Suppressor macrophage treated with lipopolysaccharide for 1 hour (primary cell): ENCODE data around the gene APOO.

Source experiments
- DNase-seq, 3 donors: peaks; one replicate each; pipeline ENCODE4 v3.0.0-alpha.2; 2020 to 2022

The APOO gene

DNA sequence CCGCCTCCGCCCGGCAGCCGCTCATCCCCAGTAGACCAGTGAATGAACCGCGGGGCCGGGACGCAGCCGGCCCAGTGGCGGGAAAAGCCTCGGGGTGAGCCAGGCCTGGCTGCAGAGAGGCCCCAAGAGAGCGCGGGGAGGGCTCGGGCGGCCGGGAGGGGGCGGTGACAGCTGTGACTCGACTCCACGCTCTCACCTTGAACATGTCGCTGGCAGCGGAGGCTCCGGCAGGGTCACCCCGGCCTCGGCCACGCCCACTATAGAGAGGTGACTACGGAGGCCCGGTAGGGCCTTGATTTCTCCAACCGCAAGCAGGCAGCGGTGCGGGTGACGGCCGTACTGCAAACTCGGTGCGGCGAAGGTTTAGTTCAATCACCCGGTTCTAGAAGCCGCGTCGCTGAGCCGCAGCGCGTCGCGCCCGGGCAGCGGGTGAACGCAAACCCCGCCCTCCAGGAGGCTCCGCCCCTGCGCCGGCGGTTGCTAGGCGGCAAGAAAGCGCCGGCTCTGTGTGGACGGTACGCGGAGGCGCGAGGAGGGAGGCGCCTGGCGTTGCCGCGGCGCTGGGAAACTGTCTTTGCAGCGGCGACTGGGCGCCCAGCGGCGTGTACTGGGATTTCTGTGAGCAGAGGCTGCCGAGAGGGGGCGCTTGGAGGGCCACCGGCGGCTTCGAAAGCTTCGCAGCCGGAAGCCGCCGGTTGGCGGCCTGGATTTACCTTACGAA is at the start of gene APOO, which contains the start of gene CXorf58:
APOO (minus strand) TSS at position 441 of the 721 bp plus-strand sequence; CDS start at position 205, 236 bp downstream.
CXorf58 (plus strand) TSS at position 509 of the 721 bp plus-strand sequence. CDS start 2,297 bp downstream, outside the sequence.
- DNase-seq = peak; percentile 94 to 95 (median 94)

DNA sequence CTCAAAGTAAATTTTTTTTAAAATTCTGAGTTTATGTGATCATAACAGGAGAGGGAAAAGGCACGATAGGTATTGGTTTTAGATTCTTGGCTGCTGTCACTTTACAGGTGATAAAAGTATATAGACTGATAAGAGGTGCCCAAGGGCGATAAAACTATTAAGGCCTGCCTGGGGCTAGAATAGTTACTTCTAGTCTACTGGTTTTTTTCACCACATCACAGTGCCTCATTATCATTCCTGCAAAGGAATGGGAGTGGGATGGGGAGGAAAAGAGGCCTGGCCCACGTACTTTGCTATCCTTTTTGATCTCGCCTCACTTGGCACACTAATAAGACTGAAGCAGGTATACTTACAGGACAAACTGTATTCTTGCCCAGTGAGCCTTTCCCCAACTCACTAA is 46.7 kb upstream of the APOO start:
- DNase-seq = no peak

DNA sequence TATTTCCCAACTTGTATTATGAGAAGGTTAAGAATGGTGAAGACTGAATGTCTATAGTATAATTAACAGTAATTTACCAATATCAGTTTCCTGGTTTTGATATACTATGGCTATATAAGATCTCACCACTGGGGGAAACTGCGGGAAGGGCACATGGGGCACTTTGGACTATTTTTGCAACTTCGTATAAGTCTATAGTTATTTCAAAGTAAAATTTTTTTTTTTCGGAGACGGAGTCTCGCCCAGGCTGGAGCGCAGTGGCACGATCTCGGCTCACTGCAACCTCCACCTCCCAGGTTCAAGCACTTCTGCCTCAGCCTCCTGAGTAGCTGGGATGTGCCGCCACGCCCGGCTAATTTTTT is 46.2 kb upstream of the APOO start:
- DNase-seq = peak in 1 of 3 donors; percentile 7

DNA sequence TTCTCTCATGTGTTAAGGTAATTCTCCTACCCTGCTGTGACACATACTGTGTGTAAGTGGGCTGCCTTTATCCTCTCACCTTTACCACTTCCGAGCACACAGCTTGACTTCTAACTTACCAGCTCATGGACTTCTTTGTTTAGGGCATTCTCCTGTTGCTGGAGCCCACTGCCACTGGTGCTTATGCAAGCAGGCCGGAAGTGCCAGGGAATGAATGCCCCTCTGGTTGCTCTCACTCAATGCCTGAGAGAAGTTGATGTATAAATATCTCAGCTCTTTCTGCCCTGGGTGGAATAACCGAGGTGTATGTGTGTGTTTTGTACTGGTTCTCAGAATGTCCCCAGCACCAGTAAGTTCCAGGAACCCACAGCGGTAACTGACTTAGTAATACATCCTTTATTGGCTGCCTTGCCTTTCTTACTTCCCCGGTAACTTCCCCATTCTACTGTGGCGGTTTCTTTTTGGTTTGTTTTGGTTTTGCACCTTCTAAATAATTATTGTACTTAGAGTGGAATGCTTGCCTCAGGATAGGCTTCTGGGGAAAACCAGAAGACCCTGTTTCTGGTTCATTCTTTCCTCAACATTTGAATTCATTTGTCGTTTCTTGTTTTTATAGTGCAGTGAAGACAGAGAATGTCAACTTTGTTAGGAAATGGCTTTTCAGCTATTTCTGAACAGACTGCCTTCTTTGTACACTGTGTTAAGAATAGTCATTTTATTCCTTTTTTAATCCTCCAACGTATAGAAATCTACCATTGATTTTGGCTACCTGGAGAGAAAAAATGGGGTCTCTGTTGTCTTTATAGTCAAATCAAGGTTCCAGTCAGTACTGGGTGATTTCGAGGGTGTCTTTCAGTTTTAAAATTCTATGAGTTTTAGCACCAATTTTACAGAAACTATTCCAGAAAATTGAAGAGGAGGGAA is 45.5 kb upstream of the APOO start:
- peak; percentile 32 to 64 (median 48) for DNase-seq

DNA sequence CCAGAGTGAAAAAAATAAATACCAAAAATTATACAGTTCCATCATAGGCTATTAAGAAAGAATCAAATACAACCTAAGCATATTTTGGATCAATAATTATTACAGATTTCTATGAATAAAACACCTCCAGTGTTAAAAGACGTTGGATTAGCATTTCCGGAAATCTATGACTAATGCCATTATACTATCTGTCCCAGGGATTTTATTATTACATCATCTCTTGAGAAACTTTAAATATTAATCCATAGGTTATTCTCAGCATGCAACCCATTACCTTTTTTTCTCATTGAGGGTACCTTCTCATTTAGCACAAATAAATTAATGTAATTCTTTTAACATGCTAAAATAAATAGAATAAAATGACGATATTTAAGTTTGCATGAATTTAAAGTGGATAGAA is 44.7 kb upstream of the APOO start:
- DNase-seq = peak in 2 of 3 donors; percentile 11 to 22

DNA sequence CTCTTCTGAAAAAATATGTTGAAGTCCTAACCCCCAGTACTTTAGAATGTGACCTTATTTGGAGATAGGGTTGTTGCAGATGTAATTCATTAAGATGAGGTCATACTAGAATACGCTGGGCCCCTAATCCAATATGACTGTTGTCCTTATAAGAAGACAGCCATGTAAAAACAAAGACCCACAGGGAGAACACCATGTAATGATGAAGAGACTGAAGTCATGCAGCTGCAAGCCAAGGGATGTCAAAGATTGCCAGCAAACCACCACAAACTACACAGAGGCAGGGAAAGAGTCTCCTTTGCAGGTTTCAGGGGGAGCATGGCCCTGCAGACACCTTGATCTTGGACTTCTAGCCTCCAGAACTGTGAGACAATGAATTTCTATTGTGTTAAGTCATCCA is 37.5 kb upstream of the APOO start:
- DNase-seq = no peak

DNA sequence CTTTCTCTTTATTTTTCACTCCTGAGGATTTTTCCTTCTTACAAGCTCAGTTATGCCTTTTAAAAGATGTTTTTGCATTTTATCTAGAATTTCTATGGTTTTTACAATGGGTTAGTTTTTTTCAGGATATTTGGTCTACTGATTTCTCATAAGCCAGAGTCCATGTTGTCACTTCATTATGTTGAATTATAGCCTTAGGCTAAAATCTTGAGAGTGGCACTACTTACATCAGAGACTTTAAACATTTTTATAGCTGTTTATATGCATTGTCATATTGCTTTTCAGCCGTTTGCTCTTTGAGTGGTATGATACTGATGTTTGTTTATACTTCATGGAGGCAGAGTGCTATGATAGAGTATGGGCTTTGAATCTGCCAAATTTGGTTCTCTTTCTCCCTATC is 36.5 kb upstream of the APOO start:
- no peak for DNase-seq

DNA sequence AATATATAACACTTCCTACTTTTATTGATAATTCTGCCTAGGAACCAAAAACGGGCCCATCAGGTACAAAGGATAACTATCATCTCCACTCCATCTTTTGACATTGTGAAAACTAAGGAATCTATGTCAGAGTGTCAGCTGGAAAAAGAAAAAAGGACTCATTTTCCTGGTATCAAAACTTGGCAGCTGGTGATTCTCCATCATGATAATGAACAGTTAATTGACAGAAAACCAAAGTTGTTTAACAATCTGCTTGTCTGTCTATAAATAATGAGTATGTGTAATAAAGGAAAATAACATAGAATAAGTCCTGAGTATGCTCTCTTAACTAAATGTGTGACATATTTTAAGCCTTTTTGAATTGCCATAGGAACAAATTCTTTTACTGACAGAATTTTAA is 31.5 kb upstream of the APOO start:
- no peak for DNase-seq

DNA sequence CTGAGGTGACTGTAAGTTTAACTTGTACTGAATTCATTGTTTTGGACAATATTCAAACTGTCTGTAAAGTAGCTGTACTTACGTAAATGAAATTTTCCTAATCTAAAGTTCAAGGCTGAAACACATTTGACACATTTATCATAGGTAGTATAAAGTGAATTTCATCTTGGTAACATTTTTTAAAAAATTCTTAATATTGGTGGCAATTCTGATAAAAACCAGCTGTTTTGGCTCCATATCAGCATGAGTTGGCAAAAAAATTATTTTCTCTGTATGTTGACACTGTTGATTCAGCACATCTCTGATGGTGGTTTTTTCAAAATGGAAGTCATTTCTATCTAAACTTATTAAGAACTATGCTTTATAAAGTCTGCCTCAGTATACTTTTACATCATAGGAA is 31.0 kb upstream of the APOO start:
- no peak for DNase-seq

DNA sequence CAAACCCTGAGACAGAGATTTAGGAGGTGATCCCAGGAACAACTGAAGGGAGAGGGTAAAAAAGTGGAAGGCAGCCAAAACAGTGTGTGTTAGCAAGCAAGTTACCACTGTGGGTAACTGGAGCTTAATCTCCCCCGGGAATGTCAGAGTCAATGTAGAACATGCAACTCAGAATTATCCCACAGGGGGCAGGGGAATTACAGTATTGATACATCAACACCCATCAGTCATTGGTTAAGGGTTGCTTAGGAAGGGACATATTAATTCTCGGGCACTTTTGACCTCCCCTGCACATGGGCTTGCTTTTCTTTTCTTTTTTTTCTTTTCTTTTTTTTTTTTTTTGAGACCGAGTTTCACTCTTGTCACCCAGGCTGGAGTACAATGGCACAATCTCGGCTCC is 29.4 kb upstream of the APOO start:
- DNase-seq = peak in 1 of 3 donors; percentile 5

DNA sequence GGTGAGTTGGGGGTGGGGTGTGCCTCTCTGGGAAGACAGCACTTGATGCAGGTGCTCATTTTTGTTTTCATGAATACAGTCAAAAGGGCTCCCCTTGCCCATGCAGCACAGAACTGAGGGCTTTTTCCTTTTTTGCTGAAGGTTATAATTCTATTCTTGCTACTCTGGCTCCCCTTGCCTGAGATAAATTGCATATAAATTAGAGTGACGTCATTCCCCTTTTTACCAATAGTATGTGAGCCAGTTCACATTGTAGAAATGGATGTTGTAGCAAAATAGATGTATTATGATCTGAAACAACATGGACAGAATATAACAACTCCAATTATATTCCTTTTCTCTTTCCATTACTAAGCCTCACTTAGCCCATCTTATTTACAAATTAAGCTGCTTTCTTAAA is 28.4 kb upstream of the APOO start:
- no peak for DNase-seq

DNA sequence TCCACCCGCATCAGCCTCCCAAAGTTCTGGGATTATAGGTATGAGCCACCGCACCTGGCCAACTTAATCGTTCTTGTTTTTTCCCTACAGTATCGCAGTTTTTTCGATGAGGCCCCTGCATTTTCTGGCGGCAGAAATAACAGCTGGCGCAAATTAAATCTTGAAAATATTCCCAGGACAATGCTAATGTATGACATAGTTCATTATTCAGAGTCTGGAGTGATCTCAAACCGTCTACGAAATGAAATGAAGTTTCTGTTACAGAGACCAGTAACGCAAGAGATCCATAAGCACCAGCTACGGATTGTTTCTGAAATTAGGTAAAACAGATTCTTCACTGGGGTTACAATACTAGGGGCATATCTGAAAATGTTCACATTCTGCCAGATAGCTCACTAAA is 27.4 kb upstream of the APOO start:
- DNase-seq = no peak

DNA sequence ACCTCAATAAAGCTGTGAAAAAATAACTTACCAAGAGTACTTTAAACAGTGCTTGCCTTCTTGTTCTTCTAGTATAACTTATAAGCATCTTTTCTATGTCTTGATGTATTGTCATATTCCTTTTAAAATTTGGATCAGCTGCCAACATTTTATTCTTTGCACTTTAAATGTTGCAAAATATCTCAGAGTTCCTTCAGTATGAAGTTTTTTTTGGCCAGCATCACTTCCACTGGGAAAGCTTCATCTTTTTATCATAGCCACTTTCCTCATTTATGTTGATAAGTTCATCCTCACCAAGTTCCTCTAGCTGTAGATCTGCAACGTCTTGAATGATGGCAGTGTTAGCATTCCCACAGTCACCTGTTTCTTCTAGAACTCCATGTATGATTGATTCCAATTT is 24.3 kb upstream of the APOO start:
- DNase-seq = no peak

DNA sequence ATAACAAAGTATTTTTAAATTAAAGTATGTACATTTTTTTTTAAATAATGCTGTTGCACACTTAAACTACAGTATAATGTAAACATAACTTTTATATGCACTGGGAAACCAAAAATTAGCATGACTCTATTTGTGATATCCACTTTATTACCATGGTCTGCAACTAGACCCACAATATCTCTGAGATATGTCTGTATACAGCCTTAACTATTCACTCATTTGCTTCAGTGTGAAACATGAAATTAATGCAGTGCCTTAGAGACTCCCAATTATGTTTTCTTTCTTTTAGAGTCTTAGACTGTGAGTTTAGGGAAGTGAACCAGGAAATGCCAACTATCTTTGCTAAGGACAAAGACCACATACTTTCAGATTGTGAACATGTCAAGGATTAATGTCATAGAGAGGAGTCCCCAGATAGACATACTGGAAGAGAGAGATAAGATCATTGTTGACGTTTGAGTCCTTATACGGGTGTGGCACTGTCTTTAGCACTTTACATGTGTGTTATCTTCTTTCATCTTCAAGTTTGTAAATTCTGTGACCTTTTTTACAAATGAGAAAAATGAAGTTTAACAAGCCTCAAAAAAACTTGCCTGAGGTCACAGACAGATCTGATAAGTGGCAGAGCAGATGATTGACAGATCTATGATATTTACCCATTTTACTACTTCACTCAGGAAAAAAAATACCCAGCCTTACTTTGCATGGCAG is 23.3 kb upstream of the APOO start:
- peak in 2 of 3 donors; percentile 19 to 24 for DNase-seq

DNA sequence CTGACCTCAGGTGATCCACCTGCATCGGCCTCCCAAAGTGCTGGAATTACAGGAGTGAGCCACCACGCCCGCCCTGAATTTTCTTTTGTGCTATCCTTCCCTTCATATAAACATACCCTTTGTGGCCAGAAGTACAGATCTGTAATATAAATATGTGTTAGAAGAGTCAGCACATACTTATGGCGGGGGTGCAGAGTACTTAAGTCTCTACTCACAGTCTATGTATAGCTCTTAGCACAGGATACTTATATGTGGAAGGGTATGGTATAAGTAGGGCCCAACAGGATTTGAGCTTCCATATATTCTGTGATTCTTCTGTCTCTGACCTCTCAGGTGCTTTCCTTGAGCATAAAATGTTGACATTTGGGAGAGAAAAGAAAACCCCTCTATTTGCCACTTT is 18.3 kb upstream of the APOO start:
- no peak for DNase-seq

DNA sequence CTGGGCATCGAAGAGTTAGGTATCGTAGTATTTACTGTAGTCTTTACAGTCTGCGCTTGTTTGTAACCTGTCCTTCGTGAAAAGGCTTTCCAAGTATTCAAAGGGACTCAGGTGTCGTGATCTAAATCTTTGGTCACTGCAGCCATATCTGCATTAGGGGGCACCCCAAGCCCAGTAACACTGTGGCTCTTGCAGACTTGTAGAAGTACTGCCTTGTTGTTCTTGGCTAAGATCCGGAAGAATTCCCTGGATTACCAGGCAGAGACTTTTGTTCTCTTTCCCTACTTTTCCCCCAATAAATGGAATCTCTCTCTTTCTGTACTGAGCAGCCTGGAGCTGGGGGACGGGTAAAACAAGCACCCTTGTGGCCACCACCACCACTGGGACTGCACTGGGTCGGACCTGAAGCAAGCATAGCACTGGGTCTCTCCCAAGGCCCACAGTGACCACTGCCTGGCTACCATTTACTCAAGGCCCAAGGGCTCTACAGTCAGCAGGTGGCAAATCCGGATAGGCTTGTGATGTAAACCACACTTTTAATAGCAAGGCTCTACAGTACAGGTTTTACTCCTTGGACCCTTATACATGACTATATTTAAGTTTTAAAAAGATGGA is 12.1 kb upstream of the APOO start:
- no peak for DNase-seq

DNA sequence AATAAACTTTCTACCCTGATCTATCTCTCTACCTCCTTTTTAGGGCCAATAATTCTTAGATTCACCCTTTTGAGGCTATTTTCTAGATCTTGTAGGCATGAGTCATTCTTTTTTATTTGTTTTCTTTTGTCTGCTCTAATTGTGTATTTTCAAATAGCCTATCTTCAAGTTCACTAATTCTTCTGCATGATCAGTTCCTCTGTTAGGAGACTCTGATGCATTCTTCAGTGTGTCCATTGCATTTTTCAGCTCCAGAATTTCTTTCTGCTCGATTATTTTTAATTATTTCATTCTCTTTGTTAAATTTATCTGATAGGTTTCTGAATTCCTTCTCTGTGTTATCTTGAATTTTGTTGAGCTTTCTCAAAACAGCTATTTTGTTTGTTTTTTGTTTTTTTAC is 11.4 kb upstream of the APOO start:
- DNase-seq = no peak

DNA sequence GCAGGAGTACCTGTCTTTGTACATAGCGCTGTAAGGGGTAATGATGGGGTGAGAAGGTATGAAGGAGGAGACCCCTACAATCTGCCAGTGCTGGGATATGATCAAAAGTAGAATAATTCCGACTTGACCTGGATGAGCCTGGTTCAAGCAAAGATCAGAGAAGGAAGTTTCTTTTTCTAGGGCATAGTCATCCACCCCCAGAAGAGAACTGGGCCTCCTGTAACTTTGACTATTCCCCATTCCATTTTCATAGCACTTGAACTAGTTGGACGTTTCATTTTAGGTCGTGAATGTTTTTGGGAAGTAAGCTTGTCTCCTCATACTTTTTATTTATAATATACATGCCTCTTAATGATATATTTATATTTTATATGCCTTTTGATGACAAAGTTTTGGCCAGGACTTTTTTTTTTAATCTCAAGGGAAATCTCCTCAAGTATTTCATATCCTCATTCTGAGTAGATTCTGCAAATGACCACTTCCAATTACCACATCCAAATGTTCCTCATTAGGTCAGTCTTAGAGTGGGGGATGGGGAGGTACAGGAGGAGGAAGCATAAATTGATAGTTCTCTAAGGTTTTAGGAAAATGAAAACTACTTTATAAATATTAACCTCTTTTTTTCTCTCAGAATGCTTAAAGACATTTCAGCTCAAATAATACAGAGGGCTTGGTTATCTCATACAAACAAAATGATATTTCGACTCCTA is 3.5 kb upstream of the APOO start:
- peak; percentile 57 to 75 (median 65) for DNase-seq

DNA sequence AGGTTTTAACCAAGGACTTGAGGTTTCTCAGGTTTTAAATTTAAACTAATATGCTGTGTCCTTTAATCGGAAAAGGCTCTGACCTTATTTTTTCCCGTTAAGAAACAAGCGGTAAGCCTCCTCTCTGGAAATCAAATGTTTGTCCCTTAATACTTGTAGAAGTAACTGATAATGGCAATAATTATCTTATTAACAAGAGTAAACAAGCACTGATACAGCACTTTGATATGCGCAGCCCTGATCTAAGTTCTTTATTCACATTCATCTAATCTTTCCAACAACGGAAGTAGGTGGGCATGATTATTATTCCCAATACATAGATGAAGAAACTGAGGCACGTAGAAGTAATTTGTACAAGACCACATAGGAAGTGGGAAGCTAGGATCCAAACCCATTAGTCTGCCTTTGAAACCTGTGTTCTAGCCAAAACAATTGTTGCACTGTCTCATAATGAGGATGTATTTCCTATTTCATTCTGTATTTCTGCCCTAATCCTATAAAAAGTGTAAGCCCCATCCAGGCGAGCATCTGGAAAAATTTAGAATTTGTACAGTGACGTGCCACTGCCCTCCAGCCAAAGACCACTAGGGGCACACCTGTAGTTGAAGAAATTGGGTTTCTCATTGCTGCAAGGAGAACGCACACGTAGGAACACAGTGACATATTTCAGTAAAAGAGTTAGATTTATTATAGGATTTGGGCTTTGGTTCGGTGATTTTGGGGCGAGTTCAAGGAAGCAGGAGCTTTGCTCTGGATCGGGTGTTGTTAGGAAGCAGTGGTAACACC is 674 bp upstream of the APOO start:
- DNase-seq = no peak

DNA sequence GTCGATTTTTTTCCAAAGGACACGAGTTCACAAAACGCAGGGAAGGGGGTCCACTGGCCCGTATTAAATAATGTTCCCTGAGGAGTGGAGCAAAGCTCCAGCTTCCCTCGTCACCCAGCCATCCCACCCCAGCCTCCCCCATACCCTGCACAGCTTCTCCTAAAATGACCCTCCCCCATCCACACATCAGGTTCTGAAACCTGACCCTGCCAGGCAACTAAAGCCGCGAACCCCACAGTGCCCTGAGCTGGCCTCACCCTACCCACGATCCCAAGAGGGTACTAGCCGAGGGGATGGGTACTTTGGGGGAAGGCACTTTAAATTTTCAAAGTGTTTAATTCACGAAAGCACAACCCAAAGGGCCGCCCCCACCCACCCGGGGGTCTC is 634 bp downstream of the APOO start:
- no peak for DNase-seq

DNA sequence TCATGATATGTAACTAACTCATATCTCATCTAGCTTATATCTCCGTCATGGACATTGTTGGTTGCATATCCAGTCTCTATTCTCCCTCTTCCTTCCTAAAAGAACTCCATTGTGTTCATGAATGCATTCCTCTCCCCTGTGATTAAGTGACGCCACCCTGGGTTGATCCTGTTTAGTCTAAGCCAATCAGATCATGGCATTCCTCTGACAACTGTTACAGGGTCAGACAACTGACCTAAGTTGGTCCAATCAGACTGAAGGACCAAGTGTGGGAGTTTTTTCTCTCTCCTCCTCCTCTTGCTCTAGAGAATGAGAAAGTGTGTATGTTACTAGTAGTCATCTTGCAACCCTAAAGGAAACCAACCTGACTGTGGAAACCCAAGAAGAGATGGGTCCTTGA is 3.6 kb downstream of the APOO start:
- no peak for DNase-seq
